HG03196 (cell line): Measurements from ENCODE around the gene PPM1B.
"Not testable (repeated sequence)": the region's sequence is repeated elsewhere in the genome, so short reads cannot be mapped to it uniquely, and the experiment has no call there.

Experiments used
- ATAC-seq: cut with Tn5 transposase; IDR thresholded peaks from one replicate; pipeline ENCODE4 v1.9.1; 2021; ENCODE audit not compliant: unreplicated experiment

The PPM1B gene

DNA sequence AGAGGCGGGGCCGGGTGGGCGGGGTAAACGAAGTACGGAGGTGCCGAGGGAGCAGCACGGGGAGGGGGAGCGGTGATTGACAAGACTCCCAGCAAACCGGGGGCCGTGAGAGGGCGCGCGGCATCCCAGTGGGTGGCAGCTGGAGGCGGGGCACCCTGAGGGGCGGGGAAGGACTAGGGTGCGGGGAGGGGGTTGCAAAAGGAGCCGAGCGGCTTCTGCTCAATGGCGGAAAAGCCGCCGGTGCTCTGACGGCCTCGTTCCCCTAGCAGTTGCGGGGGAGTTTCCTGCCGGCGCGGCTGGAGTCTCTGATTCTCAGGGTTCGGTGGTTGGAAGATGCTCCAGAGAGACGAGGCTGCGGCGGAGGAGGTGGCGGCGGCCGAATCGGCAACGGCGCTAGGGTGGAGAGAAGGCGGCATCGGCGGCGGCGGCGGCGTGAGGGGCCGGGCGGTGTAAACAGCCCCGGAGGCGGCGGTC lies at the start of gene PPM1B:
Gene PPM1B, plus strand, starts transcription at position 195 of the 474 bp plus-strand sequence. CDS start 32,325 bp downstream, outside the sequence.
- peak; percentile 63 for ATAC-seq

DNA sequence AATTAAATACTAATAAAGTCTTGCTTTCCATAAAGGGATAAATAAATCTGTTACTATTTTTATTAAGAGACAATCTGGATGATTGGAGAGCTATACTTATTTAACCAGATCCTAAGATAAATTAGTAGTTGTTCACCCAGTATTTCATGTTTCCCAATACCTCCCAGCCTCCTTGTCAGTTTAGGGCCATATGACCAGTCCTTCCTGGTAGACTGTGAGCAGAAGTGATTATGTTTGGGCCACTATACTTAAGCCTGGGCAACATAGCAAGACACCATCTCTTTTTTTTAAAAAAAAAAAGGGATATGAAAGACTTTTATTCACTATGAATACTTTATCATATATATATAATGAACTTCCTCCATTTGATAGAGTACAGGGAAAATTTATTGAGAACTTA lies 48.8 kb upstream of the PPM1B start:
- ATAC-seq: no peak

DNA sequence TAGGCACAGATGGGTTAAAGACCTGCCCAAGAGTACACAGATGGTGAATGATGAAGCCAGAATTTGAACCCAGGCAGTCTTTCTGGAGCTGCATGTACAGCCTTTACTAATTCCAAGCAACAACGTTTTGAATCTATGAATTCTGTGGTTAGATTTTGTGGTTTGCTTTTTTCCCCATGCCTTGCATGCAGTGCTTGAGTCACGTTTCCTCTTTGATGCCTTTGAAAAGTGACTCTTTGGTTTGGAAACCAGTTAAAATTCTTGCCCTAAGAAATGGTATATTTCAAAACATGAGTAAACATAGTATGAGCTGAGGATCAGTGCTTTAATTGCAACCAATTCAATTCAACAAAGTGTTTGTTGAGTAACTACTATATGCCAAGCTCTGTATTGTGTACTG lies 48.2 kb upstream of the PPM1B start:
- no peak for ATAC-seq

DNA sequence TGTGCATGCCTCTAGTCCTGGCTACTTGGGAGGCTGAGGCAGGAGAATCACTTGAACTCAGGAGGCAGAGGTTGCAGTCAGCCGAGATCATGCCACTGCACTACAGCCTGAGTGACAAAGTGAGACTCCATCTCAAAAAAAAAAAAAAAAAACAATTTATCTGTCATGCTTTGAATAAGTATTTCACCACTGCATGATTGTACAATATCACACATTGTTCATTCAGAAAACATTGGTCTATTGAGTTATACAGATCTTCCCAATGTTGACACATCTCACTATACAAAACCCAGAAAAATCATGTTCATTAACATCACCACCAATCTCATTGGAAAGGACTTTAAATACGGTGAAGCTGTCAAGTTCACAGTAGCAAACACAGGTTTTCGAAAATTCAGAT lies 46.8 kb upstream of the PPM1B start:
- no peak for ATAC-seq

DNA sequence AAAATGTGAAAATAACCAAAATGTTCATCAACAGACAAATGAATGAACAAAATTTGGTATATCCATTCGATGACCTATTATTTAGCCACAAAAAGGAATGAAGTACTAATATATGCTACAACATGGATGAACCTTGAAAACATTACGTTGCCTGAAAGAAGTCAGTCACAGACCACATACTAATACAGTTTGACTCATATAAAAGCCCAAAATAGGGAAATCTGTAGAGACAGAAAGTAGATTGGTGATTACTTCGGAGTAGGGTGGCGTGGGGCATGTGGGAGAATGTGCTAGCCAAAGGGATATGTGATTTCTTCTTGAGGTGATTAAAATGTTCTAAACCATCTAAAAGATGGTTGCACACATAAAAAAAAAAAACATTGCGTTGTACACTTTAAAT lies 44.2 kb upstream of the PPM1B start:
- no peak for ATAC-seq

DNA sequence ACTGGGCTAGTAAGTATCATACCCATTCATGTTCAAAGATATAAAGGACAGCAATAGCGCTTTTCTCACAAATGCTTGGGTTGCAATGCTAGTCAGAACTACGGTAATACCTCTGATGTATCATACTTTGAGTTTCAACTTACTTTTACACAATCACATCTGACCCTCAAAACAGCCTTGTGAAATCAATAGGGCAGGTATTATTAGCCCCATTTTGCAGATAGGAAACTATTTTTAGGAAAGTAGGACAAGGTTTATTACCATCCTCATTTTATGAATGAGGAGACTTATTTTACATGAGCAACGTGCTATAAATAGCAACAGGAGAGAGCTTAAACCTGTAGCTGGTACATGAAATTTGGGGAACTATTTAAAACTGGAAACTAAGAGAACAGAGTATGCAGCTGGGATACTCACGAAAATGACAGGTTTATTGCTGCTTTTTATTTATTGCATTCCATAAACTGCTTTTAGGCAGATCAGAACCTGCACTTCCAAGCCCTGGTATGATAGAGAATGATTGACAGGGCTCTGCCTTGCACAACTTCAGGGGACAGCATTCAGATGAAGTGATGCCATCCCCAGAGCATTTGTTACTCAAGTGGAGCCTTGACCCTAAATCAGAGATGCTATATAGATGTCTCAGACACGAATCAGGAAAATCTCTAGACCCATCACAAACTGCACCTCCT lies 42.4 kb upstream of the PPM1B start:
- ATAC-seq: no peak

DNA sequence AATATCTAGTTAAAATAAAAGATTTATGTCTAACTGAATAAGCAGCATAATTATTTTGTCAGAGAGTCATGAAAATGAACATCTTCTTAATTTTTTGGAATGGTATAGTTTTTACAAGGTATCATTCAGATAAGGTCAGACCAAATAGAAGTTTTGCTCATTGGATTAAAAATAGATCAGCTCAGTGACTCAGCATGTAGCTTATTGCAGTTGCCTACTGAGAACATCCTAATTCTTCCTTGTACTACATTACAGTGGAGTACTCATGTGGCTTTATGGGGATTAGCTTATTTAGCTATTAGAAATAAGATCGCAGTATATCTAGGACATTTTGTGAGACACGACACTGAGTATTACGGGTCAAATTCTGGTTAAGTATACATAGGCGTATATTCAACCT lies 38.2 kb upstream of the PPM1B start:
- no peak for ATAC-seq

DNA sequence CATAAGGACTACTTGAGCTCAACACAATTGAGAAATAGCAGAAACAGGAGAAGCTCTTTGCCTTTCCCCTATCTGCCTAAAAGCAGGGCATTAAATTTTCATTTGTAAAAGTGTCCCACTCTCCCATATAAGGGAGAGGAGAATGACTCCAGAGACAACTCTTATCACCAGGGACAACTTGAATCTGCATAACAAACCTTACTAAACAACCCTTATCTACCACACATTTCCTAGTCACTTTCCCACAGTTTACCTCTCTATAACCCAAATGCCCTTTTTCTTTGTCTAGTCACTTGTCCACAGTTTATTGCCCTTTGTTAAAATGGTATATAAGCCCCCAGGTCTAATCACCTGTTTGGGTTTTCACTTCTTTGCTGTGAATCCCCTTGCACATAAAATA lies 37.5 kb upstream of the PPM1B start:
- no peak for ATAC-seq

DNA sequence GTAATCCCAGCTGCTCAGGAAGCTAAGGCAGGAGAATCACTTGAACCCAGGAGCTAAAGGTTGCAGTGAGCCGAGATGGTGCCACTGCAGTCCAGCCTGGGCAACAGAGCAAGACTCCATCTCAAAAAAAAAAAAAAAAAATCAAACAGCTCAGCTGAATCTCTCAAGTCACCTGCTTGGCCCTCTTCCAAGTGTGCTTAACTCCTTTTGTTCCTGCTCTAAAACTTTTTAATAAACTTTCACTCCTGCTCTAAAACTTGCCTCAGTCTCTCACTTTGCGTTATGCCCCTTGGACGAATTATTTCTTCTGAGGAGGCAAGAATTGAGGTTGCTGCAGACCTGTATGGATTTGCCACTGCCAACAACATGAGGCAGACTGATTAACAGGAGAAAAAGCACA lies 35.1 kb upstream of the PPM1B start:
- not testable (repeated sequence) for ATAC-seq

DNA sequence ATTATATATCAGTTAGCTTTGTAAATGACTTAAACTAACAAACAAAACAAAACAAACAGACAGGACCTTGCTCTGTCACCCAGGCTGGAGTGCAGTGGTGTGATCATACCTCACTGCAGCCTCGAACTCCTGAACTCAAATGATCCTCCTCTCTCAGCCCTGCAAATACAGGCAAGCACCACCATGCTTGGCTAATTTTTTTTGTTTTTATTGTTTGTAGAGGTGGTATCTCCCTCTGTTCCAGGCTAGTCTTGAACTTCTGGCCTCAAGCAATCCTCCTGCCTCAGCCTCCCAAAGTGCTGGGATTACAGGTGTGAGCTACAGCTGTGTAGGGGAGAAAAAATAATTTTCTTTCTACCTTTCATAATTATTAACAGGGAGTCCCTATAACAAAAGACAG lies 33.8 kb upstream of the PPM1B start:
- no peak for ATAC-seq

DNA sequence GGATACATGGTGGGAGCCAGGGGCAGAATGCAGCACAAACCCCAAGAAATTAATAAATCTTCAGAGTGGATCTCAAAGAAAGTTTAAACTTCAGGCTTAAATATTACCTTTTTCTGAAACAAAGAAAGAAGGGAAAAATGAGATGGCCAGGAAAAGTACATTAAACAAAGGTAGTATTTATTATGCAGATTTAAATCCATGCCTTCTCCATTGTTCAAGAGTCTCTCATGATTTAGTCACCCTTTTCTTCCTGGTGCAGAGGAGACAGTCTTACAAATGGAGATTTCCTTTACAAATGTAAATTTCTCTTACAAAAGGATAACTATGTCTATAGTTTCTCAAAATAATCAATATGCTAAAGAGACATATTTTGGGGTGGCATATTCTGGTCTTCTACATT lies 33.4 kb upstream of the PPM1B start:
- ATAC-seq: no peak

DNA sequence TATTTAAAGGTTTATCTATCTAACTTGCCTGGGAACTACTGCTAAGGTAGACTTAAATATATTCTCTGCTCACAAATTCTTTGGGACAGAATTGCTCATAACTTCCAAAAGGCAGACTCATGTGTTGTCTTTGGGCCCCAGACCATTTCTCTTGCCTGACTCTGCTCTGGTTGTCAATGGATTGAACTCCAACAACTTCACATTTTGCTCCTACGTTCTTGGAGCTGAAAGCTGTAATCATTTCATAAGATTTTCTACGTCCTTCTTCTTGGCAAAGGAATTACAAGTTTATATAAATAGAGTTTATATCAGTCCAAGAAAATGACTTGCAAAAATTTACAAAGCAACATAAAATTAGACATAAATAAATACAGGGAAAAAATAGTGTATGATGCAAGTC lies 32.9 kb upstream of the PPM1B start:
- no peak for ATAC-seq

DNA sequence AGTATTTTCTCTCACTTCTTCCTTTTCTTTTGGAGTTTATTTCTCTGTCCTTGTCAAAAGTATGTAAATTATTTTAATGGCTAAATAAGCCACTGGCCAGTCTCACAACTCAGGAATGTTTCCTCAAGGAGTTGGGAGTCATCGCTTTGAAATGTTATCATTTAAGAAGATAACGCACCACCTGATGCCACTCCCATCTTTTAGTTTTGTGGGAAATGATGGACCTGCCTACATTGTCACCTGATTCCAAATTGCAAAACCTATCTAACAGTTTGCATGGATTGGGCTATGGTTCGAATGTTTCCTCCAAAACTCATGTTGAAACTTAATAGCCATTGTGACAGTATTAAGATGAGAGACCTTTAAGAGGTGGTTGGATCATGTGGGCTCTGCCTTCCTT lies 32.4 kb upstream of the PPM1B start:
- ATAC-seq: no peak

DNA sequence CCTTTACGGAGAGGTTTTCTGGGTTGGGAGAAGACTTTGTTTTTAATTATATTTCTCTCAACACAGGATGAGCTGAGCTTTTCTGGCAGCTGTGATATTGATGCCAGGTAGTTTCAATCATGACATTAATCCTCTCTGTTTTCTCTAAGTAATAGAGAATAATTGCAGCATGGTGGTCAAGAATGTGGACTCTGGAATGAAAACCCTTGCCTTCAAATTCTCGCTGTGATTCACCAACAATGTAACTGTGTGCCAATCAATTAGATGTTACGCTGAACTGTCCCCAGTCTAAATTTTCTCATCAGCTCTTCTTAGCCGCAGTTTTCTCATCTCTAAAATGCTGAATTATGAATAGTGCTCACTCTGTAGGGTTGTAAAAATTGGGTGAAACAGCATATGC lies 31.6 kb upstream of the PPM1B start:
- ATAC-seq: no peak

DNA sequence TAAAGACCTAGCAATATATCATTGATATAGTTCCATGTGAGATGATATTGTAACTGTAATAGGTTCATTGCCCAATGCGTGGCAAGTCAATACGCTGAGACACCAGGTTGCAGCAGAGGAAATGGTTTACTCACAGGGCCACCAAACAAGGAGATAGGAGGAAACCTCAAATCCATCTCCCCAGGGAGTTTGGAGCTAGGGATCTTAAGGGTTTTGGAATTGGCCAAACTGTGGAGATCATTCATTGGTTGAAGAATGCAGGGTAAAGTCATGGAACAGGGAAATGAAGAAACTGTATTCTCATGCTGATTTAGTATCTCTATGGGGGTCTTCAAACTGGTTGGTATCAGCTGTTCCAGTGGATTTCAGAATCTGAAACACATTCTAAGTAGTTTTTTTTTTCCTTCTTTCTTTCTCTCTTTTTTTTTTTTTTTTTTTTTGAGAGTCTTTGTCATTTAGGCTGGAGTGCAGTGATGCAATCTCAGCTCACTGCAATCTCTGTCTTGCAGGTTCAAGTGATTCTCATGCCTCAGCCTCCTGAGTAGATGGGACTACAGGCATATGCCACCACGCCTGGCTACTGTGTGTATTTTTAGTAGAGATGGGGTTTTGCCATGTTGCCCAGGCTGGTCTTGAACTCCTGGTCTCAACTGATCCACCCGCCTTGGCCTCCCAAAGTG lies 30.7 kb upstream of the PPM1B start:
- no peak for ATAC-seq

DNA sequence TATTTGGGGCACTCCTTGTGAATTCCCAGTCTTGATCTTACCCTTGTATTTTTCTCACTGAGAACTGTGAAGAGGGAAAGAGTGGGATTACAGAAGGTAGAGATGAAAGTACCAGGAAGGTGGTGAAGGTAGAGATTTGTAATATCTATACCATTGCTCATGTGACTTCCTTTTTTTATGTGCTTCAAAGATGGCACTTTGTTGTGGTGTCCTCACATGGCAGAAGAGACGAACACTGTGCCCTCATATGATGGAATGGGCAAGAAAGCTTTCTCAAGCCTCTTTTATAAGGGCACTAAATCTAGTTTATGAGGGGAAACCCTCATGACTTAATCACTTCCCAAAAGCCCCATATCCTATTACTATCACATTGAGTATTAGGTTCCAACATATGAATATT lies 28.9 kb upstream of the PPM1B start:
- no peak for ATAC-seq

DNA sequence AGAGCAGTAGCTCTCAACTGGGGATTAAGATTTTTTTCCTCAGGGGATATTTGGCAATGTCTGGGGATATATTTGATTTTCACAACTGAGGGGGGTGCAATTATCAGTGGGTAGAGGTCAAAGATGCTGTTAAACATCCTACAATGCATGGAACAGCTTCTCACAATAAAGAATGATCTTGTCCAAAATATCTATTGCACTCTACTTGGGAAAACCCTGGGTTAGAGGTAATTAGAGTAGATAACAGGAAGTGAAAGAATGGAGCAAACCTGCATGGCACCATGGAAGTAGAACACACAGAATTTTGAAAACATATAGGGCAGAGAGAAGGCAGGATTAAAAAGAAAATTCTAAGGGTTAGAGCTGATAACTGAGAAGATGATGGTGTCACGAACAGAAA lies 26.4 kb upstream of the PPM1B start:
- no peak for ATAC-seq

DNA sequence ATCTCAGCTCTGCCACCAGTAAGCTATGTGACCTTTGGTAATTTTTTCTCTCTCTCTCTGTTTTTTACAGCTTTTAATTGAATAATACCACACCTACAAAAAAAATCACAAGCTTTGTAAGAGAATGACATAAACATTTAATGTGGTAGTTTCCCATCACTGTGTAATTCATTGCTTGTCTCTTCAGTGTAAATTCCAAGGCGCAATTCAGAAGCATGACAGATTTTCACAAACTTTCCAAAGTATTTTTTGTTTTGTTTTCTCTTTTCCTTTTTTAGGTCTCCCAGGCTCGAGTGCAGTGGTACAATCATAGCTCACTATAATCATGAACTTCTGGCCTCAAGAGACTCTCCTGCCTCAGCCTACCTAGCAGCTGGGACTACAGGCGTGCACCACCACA lies 25.0 kb upstream of the PPM1B start:
- no peak for ATAC-seq

DNA sequence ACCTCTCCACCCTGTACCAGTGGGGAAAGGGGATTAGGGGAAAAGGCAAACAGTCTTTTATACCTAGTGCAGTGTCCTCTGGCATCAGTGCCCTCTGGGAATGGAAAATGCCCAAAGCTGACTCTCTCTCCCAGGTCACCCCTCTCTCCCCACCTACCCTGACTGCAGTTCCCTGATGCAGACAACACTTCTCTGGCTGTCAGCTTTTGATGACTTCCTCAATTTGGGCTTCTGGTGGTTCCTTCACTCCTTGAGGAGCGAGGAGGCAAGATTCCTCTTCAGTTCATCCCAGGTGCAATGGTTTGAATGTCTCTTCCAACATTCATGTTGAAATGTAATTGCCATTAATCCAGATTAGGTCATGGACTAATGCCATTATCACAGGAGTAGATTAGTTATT lies 19.7 kb upstream of the PPM1B start:
- no peak for ATAC-seq

DNA sequence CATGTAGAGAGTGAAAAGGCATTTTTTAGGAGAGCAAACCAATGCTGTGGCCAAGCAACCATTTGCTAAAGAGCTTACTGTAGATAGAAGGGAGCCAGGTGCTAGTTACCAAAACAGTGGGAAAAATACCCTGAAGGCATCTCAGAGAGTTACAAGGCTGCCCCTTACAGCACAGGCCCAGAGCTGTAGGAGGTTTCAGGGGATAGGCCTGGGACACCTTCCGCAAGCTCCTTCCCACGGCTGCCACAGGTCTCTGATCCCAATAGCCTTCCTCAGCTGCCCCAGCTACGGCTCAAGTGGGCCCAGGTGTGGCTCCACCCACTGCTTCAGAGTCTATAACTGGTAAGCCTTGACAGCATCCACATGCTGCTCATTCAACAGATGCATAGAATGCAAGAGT lies 18.2 kb upstream of the PPM1B start:
- ATAC-seq: no peak

DNA sequence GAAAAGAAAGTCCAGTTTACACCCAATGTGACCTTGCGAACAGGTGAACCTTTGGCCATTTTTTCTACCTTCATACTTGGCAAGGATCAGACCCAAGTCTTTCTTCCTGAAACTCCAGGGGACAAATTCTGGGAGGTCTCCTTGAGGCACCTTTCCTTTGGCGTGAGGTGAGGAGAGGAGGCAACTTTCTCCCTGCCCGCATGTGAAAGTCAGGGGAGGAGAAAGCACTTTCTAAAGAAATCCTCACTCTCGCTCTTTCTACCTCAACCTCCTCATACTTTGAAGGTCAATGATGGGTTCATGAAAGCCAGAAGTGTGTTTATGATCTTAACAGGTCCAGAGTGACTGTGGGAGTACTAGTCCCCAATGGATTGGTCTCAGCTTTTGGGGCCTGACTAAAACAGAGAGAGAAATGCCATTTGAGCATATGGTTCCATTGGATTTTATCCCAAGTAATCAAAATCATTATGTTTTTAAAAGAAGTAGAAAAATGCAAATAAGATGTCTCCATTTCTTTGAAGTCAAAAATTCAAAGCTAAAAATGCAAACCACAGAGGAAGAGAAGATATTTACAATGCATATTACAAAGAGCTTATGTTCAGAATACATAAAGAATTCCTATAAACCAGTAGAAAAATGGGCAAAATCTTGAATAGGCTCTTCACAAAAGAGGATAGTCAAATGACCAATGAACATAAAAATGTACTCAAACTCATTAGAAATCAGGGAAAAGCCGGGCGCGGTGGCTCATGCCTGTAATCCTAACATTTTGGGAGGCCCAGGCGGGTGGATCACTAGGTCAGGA lies 15.6 kb upstream of the PPM1B start:
- ATAC-seq: no peak
